NCI-H2196 (cell line): ENCODE measurements around the gene AKAP13.
"Not testable (repeated sequence)": the region's sequence is repeated elsewhere in the genome, so short reads cannot be mapped to it uniquely, and the experiment has no call there.

Experiments
- DNase-seq: peaks from one replicate; lab custom pipeline; 2025; ENCODE audit not compliant: unreplicated experiment; lab: John Stamatoyannopoulos, UW

Gene AKAP13

GRCh38 chr15:85474700-85475316, 94.4 kb downstream of the AKAP13 start:
- DNase-seq, result no peak

GRCh38 chr15:85475317-85475701, 94.9 kb downstream of the AKAP13 start:
- no peak for DNase-seq

- no peak for DNase-seq
Measured at GRCh38 chr15:85475711-85476110, 95.3 kb downstream of the AKAP13 start.

GRCh38 chr15:85477061-85477460, 96.7 kb downstream of the AKAP13 start:
- DNase-seq, result no peak

GRCh38 chr15:85477730-85478129, 97.3 kb downstream of the AKAP13 start:
- DNase-seq, result no peak

GRCh38 chr15:85479071-85479647, 98.8 kb downstream of the AKAP13 start:
- no peak for DNase-seq

- no peak for DNase-seq
Measured at GRCh38 chr15:85480923-85481322, 100.5 kb downstream of the AKAP13 start.

GRCh38 chr15:85481543-85481942, 101.1 kb downstream of the AKAP13 start:
- not testable (repeated sequence) for DNase-seq

GRCh38 chr15:85482894-85483293, 102.5 kb downstream of the AKAP13 start:
- DNase-seq, result no peak

GRCh38 chr15:85483955-85484354, 103.6 kb downstream of the AKAP13 start:
- not testable (repeated sequence) for DNase-seq

GRCh38 chr15:85484923-85485322, 104.5 kb downstream of the AKAP13 start:
- not testable (repeated sequence) for DNase-seq

- DNase-seq, result peak; percentile 69
Measured at GRCh38 chr15:85485956-85486567, 105.7 kb downstream of the AKAP13 start.

- DNase-seq, result not testable (repeated sequence)
Measured at GRCh38 chr15:85487796-85488195, 107.4 kb downstream of the AKAP13 start.

GRCh38 chr15:85488997-85489396, 108.6 kb downstream of the AKAP13 start:
- DNase-seq, result no peak

- no peak for DNase-seq
Measured at GRCh38 chr15:85489773-85490493, 109.5 kb downstream of the AKAP13 start.

- no peak for DNase-seq
Measured at GRCh38 chr15:85490856-85491255, 110.5 kb downstream of the AKAP13 start.

GRCh38 chr15:85491691-85492090, 111.3 kb downstream of the AKAP13 start:
- DNase-seq, result no peak

- no peak for DNase-seq
Measured at GRCh38 chr15:85492406-85492805, 112.0 kb downstream of the AKAP13 start.

- no peak for DNase-seq
Measured at GRCh38 chr15:85493260-85493659, 112.9 kb downstream of the AKAP13 start.

- DNase-seq, result no peak
Measured at GRCh38 chr15:85494048-85494777, 113.8 kb downstream of the AKAP13 start.

- DNase-seq, result no peak
Measured at GRCh38 chr15:85495096-85495495, 114.7 kb downstream of the AKAP13 start.
